GM12801 (cell line): Measurements from ENCODE around the gene KDM6A.

Source experiments
- TF ChIP-seq, protein P1 (sequence below): IDR thresholded peaks from one replicate; pipeline ENCODE4 v1.5.1; 2011; ENCODE audit warnings: control low read depth; ENCODE audit not compliant: insufficient read length; ENCODE audit errors: extremely low read depth

The KDM6A gene

DNA sequence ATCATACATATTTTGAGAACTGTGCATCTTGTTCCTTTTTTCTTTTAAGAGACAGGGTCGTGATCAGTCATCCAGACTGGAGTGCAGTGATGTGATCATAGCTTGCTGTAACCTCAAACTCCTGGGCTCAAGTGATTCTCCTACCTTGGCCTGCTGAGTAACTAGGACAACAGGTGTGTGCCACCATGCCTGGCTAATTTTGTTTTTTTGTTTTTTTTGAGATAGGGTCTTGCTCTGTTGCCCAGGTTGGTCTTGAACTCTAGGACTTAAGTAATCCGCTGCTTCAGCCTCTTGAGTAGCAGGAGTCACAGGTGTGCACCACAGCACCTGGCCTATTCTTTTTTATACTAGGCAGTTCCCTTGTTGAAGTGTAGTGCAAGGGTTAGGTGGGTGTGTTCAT, 24.6 kb downstream of the KDM6A start:
- TF ChIP-seq, protein P1, sequence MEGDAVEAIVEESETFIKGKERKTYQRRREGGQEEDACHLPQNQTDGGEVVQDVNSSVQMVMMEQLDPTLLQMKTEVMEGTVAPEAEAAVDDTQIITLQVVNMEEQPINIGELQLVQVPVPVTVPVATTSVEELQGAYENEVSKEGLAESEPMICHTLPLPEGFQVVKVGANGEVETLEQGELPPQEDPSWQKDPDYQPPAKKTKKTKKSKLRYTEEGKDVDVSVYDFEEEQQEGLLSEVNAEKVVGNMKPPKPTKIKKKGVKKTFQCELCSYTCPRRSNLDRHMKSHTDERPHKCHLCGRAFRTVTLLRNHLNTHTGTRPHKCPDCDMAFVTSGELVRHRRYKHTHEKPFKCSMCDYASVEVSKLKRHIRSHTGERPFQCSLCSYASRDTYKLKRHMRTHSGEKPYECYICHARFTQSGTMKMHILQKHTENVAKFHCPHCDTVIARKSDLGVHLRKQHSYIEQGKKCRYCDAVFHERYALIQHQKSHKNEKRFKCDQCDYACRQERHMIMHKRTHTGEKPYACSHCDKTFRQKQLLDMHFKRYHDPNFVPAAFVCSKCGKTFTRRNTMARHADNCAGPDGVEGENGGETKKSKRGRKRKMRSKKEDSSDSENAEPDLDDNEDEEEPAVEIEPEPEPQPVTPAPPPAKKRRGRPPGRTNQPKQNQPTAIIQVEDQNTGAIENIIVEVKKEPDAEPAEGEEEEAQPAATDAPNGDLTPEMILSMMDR = no peak

DNA sequence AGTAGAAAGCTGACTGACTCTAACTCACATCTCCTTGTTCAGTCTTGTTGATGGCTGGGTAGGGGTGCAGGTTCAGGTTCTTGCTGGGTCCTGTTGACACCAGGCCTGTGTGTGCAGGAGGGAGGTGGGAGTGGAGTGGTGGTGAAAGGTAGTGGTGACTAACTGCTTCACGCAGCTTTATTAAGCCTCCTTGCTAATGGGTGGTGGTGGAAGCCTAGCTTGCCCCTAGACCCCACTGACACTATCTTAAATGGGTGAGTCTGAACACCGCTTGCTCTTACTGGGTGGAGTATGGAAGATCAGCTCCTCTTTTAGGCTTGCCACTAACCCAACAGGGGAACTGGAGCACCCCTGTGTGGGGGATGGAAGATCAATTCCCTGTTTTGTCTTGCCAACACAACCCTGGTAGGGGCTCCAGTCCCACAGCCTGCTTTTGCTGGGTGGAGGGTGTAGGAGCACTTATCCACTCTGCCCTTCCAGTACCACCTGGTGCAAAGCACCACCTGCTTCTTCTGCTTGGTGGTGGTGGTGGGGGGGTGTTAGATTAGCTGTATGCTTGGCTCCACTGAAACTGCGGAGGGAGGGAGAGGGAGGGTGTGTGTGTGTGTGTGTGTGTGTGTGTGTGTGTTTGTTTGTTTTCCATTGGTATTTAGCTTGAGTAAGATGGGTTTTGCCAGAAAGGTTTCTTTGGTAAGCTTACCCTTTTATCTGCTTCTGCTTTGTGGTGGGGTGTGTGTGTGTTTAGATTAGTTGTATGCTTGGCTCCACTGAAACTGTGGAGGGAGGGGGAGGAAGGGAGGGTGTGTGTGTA, 25.6 kb downstream of the KDM6A start:
- TF ChIP-seq, protein P1 = no peak

DNA sequence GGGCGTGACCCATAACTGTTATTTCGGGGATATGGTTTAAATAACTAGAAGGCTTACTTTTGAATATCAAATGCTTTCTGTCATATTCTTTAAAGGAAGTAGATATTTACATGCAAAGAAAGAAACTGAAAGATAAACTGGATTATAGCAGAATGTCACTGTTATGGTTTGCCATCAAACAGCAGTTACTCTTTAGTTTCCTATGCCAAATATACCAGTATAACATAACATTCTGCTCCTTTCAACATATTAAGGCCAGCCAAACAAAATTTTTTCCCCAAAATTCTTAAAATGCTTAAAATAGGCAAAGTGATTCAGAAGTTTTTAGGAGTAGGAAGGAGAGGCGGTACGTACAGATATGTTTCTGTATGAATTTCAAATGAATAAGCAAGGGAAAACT, 27.0 kb downstream of the KDM6A start:
- TF ChIP-seq, protein P1 = no peak

DNA sequence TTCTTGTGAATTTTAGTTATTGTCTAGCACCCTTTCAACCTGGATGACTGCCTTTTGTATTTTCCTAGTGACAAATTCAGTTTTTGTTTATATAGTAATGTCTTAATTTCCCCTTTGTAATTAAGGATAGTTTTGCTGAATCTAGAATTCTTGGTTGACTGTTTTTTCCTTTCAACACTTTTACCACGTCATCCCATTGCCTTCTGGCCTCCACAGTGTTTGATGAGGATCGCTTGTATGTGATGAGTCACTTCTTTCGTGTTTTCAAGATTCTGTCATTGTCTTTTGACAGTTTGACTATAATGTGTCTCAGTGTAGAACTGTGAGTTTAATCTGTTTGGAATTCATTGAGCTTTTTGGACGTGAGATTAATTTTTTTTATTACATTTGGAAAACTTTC, 30.1 kb downstream of the KDM6A start:
- TF ChIP-seq, protein P1 = no peak

DNA sequence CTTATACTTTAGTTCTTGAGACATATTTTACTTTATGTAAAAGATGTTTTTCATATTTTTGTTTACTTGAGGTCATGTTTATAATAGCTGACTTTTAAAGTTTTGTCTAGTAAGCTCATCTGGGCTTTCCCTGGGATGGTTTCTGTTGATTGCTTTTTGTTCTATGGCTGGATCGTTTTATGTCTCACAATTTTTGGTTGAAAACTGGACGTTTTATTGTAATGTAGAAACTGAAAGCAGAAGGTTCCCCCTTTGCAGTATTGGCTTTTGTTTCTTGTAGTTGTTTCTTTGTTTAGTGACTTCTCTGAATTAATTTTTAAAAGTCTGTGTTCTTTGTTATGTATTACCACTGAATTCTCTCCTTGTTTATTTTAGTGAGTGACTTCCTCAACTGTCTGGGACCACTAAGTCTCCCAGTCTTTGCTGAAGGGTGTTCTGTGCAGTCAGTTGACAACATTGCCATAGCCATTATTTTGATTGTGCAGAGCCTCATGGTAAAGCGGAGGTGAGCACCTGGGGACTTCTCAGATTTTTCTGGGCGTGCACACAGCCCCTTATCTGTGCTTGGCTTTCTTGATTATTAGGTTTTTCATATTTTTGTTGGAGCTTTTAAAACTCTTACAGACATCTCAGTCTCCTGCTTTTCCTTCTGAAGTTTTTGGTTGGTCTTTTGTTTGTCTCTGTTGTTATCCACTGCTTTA, 31.0 kb downstream of the KDM6A start:
- TF ChIP-seq, protein P1 = no peak

DNA sequence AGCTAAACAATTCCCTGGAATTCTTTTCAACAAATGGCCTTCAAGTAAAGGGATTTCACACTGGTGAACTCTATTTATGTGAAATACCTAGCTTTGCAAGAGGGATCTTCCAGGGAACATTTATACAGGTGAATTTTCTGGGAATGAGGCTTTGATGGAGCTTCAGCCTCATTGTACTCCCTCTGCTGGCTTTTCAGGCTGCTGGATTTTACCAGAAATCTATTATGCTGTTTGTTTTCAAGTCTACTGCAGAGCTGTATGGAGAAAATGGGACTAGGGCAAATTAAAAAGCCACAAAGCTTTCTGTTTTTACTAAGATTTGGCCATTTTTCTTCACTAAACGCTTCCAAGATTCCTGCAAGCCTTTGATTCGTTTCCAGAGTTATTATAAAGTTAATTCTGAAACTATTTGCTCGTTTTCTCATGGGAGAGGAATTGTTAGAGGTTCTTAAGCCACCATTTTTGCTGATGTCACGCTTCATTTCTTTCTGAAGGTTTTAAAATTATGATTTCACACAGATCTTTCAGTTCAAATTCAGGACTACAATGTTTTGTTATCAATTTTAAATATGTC, 31.6 kb downstream of the KDM6A start:
- TF ChIP-seq, protein P1 = no peak

DNA sequence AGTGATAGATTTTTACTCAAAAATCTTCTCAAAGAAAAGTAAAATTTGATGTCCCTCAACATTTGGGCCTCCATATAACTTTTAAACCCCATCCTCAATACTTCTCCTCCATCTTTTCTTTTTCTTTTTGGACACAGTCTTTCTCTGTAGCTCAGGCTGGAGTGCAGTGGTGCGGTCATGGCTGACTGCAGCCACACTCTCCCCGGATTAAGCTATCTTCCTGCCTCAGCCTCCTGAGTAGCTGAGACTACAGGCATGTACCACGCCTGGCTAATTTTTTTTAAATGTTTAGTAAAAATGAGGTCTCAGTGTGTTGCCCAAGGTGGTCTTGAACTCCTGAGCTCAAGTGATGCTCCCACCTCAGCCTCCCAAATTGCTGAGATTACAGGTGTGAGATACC, 33.1 kb downstream of the KDM6A start:
- TF ChIP-seq, protein P1 = no peak
